ENCODE measurements around the gene CKM. TPM values are rescaled to one million over a fixed set of nuclear protein-coding genes. Genes with fewer than 3 reads are reported as not detected.

Gene CKM
- polyA plus RNA-seq, 2 of the 4 experiments (the other 2 are of a cell fraction): not detected

DNA sequence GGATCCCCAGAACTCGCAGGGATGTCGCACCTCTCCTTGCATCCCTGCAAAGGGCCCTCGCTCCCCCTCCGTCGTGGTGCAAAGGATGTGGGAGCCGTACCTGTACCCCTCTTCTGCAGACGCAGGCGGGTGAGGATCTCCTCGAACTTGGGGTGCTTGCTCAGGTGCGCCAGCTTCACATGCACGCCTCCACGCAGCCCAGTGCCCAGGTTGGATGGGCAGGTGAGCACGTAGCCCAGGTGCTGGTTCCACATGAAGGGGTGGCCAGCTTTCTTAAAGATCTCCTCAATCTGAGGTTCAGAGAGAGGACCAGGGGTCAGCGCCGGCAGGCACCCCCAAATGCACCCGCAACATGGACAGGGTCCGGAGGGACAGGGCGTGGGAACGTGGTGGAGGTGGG is 15.3 kb downstream of the CKM start:
- POLR2A ChIA-PET: no interaction called here
- DNase-seq (ENCODE audit: low read depth in 1 of 2, low spot score in 1 of 2) (no peak), FAIRE-seq (no peak), ATAC-seq (no peak)
- no peak overlapping the region for H3K4me3 ChIP-seq
- no peak overlapping the region for H3K27ac ChIP-seq
- no peak overlapping the region for H3K4me2 ChIP-seq
- no peaks in the 10 kb centered on the region for H3K4me1 ChIP-seq
- TF ChIP-seq RAD21 (conservative IDR thresholded peaks at IDR 0.05 in 1 of 2, IDR thresholded peaks at IDR 0.05 in 1 of 2) (no peak), EP300 (IDR thresholded peaks at IDR 0.05) (no peak), KDM5A (IDR thresholded peaks at IDR 0.05) (no peak), RNF2 (IDR thresholded peaks at IDR 0.05; ENCODE audit: borderline replicate concordance, low read depth) (no peak), FOSB (CRISPR knock-in tag; IDR thresholded peaks at IDR 0.05) (no peak), HEYL (CRISPR knock-in tag; IDR thresholded peaks at IDR 0.05) (no peak)
- TF ChIP-seq, protein P1, sequence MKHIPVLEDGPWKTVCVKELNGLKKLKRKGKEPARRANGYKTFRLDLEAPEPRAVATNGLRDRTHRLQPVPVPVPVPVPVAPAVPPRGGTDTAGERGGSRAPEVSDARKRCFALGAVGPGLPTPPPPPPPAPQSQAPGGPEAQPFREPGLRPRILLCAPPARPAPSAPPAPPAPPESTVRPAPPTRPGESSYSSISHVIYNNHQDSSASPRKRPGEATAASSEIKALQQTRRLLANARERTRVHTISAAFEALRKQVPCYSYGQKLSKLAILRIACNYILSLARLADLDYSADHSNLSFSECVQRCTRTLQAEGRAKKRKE (CRISPR knock-in tag; IDR thresholded peaks at IDR 0.05; ENCODE audit: low read depth): no peak
- H3K9me3 ChIP-seq: no peaks in the 10 kb centered on the region
- CTCF ChIA-PET: interaction anchor here (1.1 kb wide), 1 partner anchor 16 kb away, joined by 3 read pairs; no protein-coding TSS in a partner anchor
- WGBS (ENCODE audit: missing lambda C conversion rate): 93% methylated on average over 17 of the region's 19 CpGs

- no peak overlapping the region for H3K4me3 ChIP-seq
- POLR2A ChIA-PET: no interaction called here
- FAIRE-seq: no peak
- no peak for ATAC-seq
- TF ChIP-seq ZFP36 (IDR thresholded peaks at IDR 0.05; ENCODE audit: borderline replicate concordance, partially characterized antibody): no peak
- TF ChIP-seq MAFK (IDR thresholded peaks at IDR 0.05; ENCODE audit: partially characterized antibody): no peak
- TF ChIP-seq, protein P2, sequence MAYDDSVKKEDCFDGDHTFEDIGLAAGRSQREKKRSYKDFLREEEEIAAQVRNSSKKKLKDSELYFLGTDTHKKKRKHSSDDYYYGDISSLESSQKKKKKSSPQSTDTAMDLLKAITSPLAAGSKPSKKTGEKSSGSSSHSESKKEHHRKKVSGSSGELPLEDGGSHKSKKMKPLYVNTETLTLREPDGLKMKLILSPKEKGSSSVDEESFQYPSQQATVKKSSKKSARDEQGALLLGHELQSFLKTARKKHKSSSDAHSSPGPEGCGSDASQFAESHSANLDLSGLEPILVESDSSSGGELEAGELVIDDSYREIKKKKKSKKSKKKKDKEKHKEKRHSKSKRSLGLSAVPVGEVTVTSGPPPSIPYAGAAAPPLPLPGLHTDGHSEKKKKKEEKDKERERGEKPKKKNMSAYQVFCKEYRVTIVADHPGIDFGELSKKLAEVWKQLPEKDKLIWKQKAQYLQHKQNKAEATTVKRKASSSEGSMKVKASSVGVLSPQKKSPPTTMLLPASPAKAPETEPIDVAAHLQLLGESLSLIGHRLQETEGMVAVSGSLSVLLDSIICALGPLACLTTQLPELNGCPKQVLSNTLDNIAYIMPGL (CRISPR knock-in tag; IDR thresholded peaks at IDR 0.05; ENCODE audit: borderline replicate concordance): no peak
- TF ChIP-seq, protein P3, sequence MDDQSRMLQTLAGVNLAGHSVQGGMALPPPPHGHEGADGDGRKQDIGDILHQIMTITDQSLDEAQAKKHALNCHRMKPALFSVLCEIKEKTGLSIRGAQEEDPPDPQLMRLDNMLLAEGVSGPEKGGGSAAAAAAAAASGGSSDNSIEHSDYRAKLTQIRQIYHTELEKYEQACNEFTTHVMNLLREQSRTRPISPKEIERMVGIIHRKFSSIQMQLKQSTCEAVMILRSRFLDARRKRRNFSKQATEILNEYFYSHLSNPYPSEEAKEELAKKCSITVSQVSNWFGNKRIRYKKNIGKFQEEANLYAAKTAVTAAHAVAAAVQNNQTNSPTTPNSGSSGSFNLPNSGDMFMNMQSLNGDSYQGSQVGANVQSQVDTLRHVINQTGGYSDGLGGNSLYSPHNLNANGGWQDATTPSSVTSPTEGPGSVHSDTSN (IDR thresholded peaks at IDR 0.05): no peak
- no peak for TF ChIP-seq POLR2A (IDR thresholded peaks at IDR 0.05; ENCODE audit: low read length)
- no peak for TF ChIP-seq HOXA7 (CRISPR knock-in tag; IDR thresholded peaks at IDR 0.05)
- TF ChIP-seq PHF8 (IDR thresholded peaks at IDR 0.05; ENCODE audit: borderline replicate concordance, low read depth): no peak
- no peak for TF ChIP-seq HES2 (IDR thresholded peaks at IDR 0.05)
- no peak for TF ChIP-seq HOXB13 (CRISPR knock-in tag; IDR thresholded peaks at IDR 0.05; ENCODE audit: low read depth)
- TF ChIP-seq MAZ (IDR thresholded peaks at IDR 0.05; ENCODE audit: borderline replicate concordance, low read depth, low read length): no peak
- no peak for TF ChIP-seq RCOR1 (IDR thresholded peaks at IDR 0.05; ENCODE audit: low read depth, low read length)
- TF ChIP-seq SREBF2 (IDR thresholded peaks at IDR 0.05): no peak
- no peak for TF ChIP-seq RNF2 (IDR thresholded peaks at IDR 0.05; ENCODE audit: borderline replicate concordance, low read depth)
- no peak for TF ChIP-seq HEYL (CRISPR knock-in tag; IDR thresholded peaks at IDR 0.05)
- no peak for TF ChIP-seq NFE2L2 (conservative IDR thresholded peaks at IDR 0.05; ENCODE audit: low read length)
- CTCF ChIA-PET: interaction anchor here (0.6 kb wide), 1 partner anchor 13 kb away, joined by 3 read pairs; no protein-coding TSS in a partner anchor
- DNase-seq (ENCODE audit: low read depth in 1 of 2, low spot score in 1 of 2): no peak
- H3K4me1 ChIP-seq: no peaks in the 10 kb centered on the region
- no peak overlapping the region for H3K27ac ChIP-seq
- H3K9me3 ChIP-seq: no peaks in the 10 kb centered on the region
- no peak overlapping the region for H3K4me2 ChIP-seq
- 89% methylated on average over 18 of the region's 18 CpGs for WGBS (ENCODE audit: missing lambda C conversion rate)
Measured at GRCh38 chr19:45306518-45307027, 16.1 kb downstream of the CKM start.

- Histone ChIP-seq H3K4me2 (no peak overlapping the region), H3K27ac (no peak overlapping the region), H3K4me3 (no peak overlapping the region), H3K9me3 (no peaks in the 10 kb centered on the region), H3K4me1 (no peaks in the 10 kb centered on the region)
- WGBS (ENCODE audit: missing lambda C conversion rate): 55% methylated on average over 9 of the region's 9 CpGs
- CTCF ChIA-PET: no interaction called here
- DNase-seq (ENCODE audit: low read depth in 1 of 2, low spot score in 1 of 2) (no peak), ATAC-seq (no peak), FAIRE-seq (no peak)
- POLR2A ChIA-PET: no interaction called here
- TF ChIP-seq RNF2 (IDR thresholded peaks at IDR 0.05; ENCODE audit: borderline replicate concordance, low read depth): no peak
- no peak for TF ChIP-seq ZFP36 (IDR thresholded peaks at IDR 0.05; ENCODE audit: borderline replicate concordance, partially characterized antibody)
- TF ChIP-seq CHD2 (IDR thresholded peaks at IDR 0.05; ENCODE audit: low read length, partially characterized antibody): no peak
- no peak for TF ChIP-seq KDM5A (IDR thresholded peaks at IDR 0.05)
- TF ChIP-seq ZSCAN20 (CRISPR knock-in tag; IDR thresholded peaks at IDR 0.05): no peak
- TF ChIP-seq HOXA7 (CRISPR knock-in tag; IDR thresholded peaks at IDR 0.05): no peak
- TF ChIP-seq CEBPB (IDR thresholded peaks at IDR 0.05): no peak
- TF ChIP-seq EHF (CRISPR knock-in tag; IDR thresholded peaks at IDR 0.05): no peak
- no peak for TF ChIP-seq MYC (IDR thresholded peaks at IDR 0.05; ENCODE audit: borderline replicate concordance, low read length)
- TF ChIP-seq, protein P3 (IDR thresholded peaks at IDR 0.05): no peak
- no peak for TF ChIP-seq JUNB (IDR thresholded peaks at IDR 0.05)
- TF ChIP-seq ZNF302 (CRISPR knock-in tag; IDR thresholded peaks at IDR 0.05): no peak
- TF ChIP-seq SMC3 (IDR thresholded peaks at IDR 0.05): no peak
- no peak for TF ChIP-seq NR3C1 (IDR thresholded peaks at IDR 0.05)
- no peak for TF ChIP-seq HOXB5 (CRISPR knock-in tag; IDR thresholded peaks at IDR 0.05)
- TF ChIP-seq ESRRA (IDR thresholded peaks at IDR 0.05; ENCODE audit: borderline replicate concordance, low read length): no peak
Measured at GRCh38 chr19:45306040-45306439, 16.6 kb downstream of the CKM start.
